Gastroesophageal sphincter (tissue), 4 donors: ENCODE measurements around the gene PPM1L. TPM values are rescaled to one million over a fixed set of nuclear protein-coding genes. Genes with fewer than 3 reads are reported as not detected.

Experiments used
- ATAC-seq: fragments of 150-250 bp; one replicate; pipeline ENCODE4 v1.9.1; 2016; ENCODE audit warnings: mild to moderate bottlenecking, moderate library complexity
- H3K27ac ChIP-seq, 4 donors: fragments of 200-600 bp; sonication (generic) in 3 of 4; 1 replicate in 3 of 4; 2 replicates in 1 of 4; pipeline ENCODE4 v1.5.1; 2016 to 2019
- H3K27me3 ChIP-seq: fragments of 200-600 bp; sonication (generic); one replicate; pipeline ENCODE4 v1.5.1; 2019
- H3K36me3 ChIP-seq, 2 donors: fragments of 200-600 bp; sonication (generic); one replicate each; pipeline ENCODE4 v1.5.1; 2019; ENCODE audit warnings: control low read depth in 1 of 2
- H3K4me1 ChIP-seq, 3 donors: fragments of 200-600 bp; sonication (generic); 1 replicate in 2 of 3; 2 replicates in 1 of 3; pipeline ENCODE4 v1.5.1; 2016 to 2019; ENCODE audit warnings: control low read depth in 2 of 3
- H3K4me3 ChIP-seq, 2 donors: fragments of 200-600 bp; sonication (generic); one replicate each; pipeline ENCODE4 v1.5.1; 2019; ENCODE audit warnings: mild to moderate bottlenecking in 1 of 2, moderate library complexity in 1 of 2
- H3K9me3 ChIP-seq, 3 donors: fragments of 200-600 bp; sonication (generic); one replicate each; pipeline ENCODE4 v1.5.1; 2017 to 2019; ENCODE audit warnings: control low read depth in 2 of 3
- CTCF ChIP-seq, 4 experiments: fragments of 200-600 bp in 2 of 4; fragments of 450-650 bp in 2 of 4; sonication (generic) in 1 of 4; IDR thresholded peaks; one replicate each; pipeline ENCODE4 v1.5.1; 2017 to 2019; ENCODE audit warnings: antibody characterized with exemption in 4 of 4, mild to moderate bottlenecking in 2 of 4, moderate library complexity in 2 of 4
- EP300 ChIP-seq: sonication (generic); formaldehyde crosslinking; IDR thresholded peaks from one replicate; pipeline ENCODE4 v1.6.1; 2017; ENCODE audit warnings: antibody characterized with exemption, mild to moderate bottlenecking
- POLR2A ChIP-seq, 2 donors: fragments of 450-650 bp; IDR thresholded peaks; one replicate each; pipeline ENCODE4 v1.6.1; 2017; ENCODE audit warnings: antibody characterized with exemption in 2 of 2, mild to moderate bottlenecking in 2 of 2, moderate library complexity in 1 of 2
- POLR2AphosphoS5 ChIP-seq: sonication (generic); formaldehyde crosslinking; IDR thresholded peaks from one replicate; pipeline ENCODE4 v1.6.1; 2017; ENCODE audit warnings: antibody characterized with exemption
- WGBS, 2 donors: methylation state at CpG; one replicate each; pipeline ENCODE4 v1.1.5; 2018; ENCODE audit warnings: low coverage in 1 of 2; 5-methylcytosine and 5-hydroxymethylcytosine counted together
- total RNA-seq, 4 donors: library from RNA; depleted of rRNA; stranded (reverse); fragments of >200 nt; gene quantifications; one replicate each; pipeline ENCODE4 v1.1.0, GENCODE V29; 2016

Gene PPM1L
- total RNA-seq, 4 donors from 2014 or later: 47.4 to 93.1 (median 60.6) TPM

GRCh38 chr3:161016417-161017313, 260.6 kb downstream of the PPM1L start:
- no peaks in the 10 kb centered on the region for H3K9me3 ChIP-seq
- no peak for TF ChIP-seq POLR2AphosphoS5
- peaks cover 0 to 29% (median 11%) of the 10 kb centered on the region in 3 donors for H3K4me1 ChIP-seq
- no peak overlapping the region for H3K4me3 ChIP-seq
- 46 to 74% methylated on average over 5 to 6 of the region's 6 CpGs for WGBS, 2 donors
- H3K27ac ChIP-seq: no peak overlapping the region
- no peak for ATAC-seq
- H3K36me3 ChIP-seq: no peaks in the 10 kb centered on the region
- H3K27me3 ChIP-seq: no peaks in the 10 kb centered on the region

- ATAC-seq: no peak
- Histone ChIP-seq H3K9me3 (peaks cover 0 to 11% (median under 1%) of the 10 kb centered on the region in 3 donors), H3K4me3 (no peak overlapping the region), H3K36me3 (no peaks in the 10 kb centered on the region), H3K4me1 (peaks cover 0 to 29% (median 11%) of the 10 kb centered on the region in 3 donors), H3K27ac (no peak overlapping the region), H3K27me3 (no peaks in the 10 kb centered on the region)
- TF ChIP-seq POLR2AphosphoS5: no peak
- no peak for TF ChIP-seq EP300
- 89 to 90% methylated on average over 1 to 2 of the region's 2 CpGs for WGBS, 2 donors
Observed at GRCh38 chr3:161017971-161018370, 261.9 kb downstream of the PPM1L start.

- no peak overlapping the region for H3K4me3 ChIP-seq
- TF ChIP-seq EP300: no peak
- TF ChIP-seq POLR2AphosphoS5: no peak
- no peak for ATAC-seq
Observed at GRCh38 chr3:161020256-161020655, 264.2 kb downstream of the PPM1L start.

GRCh38 chr3:161025911-161026310, 269.9 kb downstream of the PPM1L start:
- 0 to 100% methylated on average over 1 of the region's 1 CpG for WGBS, 2 donors
- Histone ChIP-seq H3K27me3 (no peaks in the 10 kb centered on the region), H3K4me1 (no peaks in the 10 kb centered on the region), H3K9me3 (peaks cover 0 to 21% (median 2%) of the 10 kb centered on the region in 3 donors), H3K4me3 (no peak overlapping the region), H3K36me3 (no peaks in the 10 kb centered on the region), H3K27ac (no peak overlapping the region)
- ATAC-seq: no peak
- TF ChIP-seq CTCF (IDR thresholded peaks at IDR 0.05) (no peak), POLR2AphosphoS5 (no peak), POLR2A (IDR thresholded peaks at IDR 0.05) (no peak), EP300 (no peak)

More at GRCh38 chr3:161020256-161020655, 264.2 kb downstream of the PPM1L start:
- Histone ChIP-seq H3K36me3 (no peaks in the 10 kb centered on the region), H3K4me1 (peaks cover 0 to 22% (median 9%) of the 10 kb centered on the region in 3 donors), H3K27ac (no peak overlapping the region), H3K9me3 (peaks cover 0 to 21% (median 2%) of the 10 kb centered on the region in 3 donors), H3K27me3 (no peaks in the 10 kb centered on the region)

- WGBS, 2 donors: 0 to 80% methylated on average over 1 to 3 of the region's 6 CpGs
- no peak for TF ChIP-seq POLR2A (IDR thresholded peaks at IDR 0.05)
- no peak for TF ChIP-seq CTCF (IDR thresholded peaks at IDR 0.05)
- no peak for TF ChIP-seq POLR2AphosphoS5
- no peak for TF ChIP-seq EP300
- no peak for ATAC-seq
Observed at GRCh38 chr3:161026612-161027510, 270.8 kb downstream of the PPM1L start.

GRCh38 chr3:161028555-161029153, 272.6 kb downstream of the PPM1L start:
- no peak overlapping the region for H3K4me3 ChIP-seq
- H3K27ac ChIP-seq: no peak overlapping the region
- 72 to 100% methylated on average over 2 to 5 of the region's 5 CpGs for WGBS, 2 donors
- ATAC-seq: no peak
- peaks cover 0 to 4% (median 0%) of the 10 kb centered on the region in 3 donors for H3K9me3 ChIP-seq
- no peaks in the 10 kb centered on the region for H3K4me1 ChIP-seq
- TF ChIP-seq EP300: no peak
- no peak for TF ChIP-seq POLR2AphosphoS5
- no peak for TF ChIP-seq CTCF (IDR thresholded peaks at IDR 0.05)
- TF ChIP-seq POLR2A (IDR thresholded peaks at IDR 0.05): no peak
- H3K27me3 ChIP-seq: no peaks in the 10 kb centered on the region
- H3K36me3 ChIP-seq: no peaks in the 10 kb centered on the region

More at GRCh38 chr3:161026612-161027510, 270.8 kb downstream of the PPM1L start:
- H3K4me3 ChIP-seq: no peak overlapping the region
- no peaks in the 10 kb centered on the region for H3K27me3 ChIP-seq
- H3K36me3 ChIP-seq: no peaks in the 10 kb centered on the region
- no peak overlapping the region for H3K27ac ChIP-seq
- no peaks in the 10 kb centered on the region for H3K4me1 ChIP-seq
- peaks cover 0 to 21% (median 2%) of the 10 kb centered on the region in 3 donors for H3K9me3 ChIP-seq
